ENCODE data around the gene OR10G7.

Gene OR10G7, protein sequence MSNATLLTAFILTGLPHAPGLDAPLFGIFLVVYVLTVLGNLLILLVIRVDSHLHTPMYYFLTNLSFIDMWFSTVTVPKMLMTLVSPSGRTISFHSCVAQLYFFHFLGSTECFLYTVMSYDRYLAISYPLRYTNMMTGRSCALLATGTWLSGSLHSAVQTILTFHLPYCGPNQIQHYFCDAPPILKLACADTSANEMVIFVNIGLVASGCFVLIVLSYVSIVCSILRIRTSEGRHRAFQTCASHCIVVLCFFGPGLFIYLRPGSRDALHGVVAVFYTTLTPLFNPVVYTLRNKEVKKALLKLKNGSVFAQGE

DNA sequence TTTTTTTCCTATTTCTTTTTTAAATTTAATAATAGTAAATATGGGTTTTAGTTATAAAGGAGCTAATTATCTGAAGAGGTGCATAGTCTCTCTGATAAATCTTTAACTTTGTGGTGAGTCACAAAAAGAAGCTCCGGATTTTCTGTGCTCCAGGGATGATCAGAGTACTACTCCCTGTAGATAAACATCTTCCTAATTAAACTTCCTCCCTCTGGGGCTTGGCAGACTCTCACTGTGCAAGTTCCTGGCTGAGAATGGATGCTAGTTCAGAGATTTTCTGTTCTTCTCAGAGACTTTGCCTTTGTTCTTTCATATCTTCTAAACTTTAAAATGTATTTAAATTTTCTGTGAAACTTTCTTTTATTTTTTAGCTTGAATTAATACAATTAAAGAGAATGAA is at the start of gene OR10G7:
OR10G7 (minus strand) TSS at position 72 of the 400 bp plus-strand sequence. CDS start 2,324 bp downstream, outside the sequence.
- no peak for DNase-seq (ENCODE audit: low spot score)

DNA sequence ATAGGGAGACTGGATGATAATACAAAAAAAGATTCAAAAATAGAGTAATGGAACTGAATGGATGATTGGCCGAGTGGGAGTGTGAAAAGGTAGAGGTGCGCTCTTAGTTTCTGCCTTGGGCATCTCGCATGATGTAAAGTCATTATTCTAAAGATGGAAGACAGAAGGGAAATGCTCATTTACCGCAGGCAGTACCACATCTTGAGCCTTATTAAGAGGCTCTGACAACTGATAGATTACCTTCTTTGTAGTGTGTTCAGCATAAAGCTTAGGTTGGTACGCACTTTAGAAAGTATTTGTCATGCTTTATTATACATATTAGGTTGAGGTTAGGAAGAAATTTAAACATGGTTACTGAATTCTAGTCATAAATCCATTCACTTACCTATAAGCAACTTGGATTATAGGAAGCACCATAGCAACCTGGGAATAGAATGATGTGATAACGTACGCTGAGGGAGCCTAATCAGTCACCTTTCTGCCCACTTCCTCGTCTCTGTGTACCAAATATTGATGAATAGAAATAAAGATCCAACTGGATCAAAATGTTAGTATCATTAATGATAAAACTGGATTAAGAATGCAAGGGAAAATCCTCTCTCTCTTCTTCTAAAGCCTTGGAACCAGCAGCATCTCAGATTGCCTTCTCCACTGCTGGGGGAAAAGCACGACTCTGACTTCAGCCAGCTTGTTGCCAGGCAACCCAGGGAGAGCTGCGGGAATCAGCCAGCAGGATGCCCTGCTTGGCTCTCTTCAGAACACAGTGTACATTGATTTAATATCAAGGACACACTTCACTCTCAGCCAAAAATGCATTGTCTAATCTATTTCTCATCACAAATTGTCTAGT is 45.1 kb upstream of the OR10G7 start:
- no peak for DNase-seq (ENCODE audit: low spot score)

DNA sequence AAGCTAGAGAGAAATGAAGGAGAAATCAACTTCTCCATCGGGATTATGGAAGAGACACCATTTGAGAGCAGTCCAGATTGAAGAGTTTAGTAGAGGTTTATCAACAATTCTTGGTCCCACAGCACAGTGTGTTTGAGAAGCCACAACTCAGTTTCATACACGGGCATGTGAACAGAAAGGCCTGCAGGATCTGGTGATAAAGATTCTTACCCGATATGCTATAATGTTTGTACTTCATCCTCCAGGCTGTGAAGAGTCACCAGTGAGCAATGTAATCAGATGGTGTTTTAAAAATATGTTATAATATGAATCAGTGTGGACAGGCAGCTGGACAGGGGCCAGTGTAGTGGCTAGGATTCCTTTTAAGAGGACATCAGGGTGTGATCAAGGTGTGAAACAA is 44.5 kb upstream of the OR10G7 start:
- DNase-seq (ENCODE audit: low spot score): peak; percentile 9

DNA sequence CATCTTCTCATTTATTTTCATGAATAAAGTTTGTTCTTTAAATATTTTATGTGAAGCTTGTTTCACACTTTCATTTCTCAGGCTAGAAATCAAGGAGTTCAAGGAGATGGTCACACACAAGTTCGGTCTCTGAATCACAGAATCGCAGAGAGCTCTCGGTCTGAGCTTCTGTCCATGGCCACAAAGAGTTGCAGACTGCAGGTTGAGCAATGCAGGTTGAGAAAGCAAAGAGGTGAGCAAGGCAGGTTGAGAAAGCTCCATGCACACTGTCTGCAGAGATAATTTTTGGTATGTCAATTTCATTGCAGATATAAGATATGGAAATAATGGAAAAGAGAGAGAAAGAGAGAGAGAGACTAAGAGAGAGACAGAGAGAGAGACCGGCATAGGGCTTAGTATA is 41.2 kb upstream of the OR10G7 start:
- no peak for DNase-seq (ENCODE audit: low spot score)

DNA sequence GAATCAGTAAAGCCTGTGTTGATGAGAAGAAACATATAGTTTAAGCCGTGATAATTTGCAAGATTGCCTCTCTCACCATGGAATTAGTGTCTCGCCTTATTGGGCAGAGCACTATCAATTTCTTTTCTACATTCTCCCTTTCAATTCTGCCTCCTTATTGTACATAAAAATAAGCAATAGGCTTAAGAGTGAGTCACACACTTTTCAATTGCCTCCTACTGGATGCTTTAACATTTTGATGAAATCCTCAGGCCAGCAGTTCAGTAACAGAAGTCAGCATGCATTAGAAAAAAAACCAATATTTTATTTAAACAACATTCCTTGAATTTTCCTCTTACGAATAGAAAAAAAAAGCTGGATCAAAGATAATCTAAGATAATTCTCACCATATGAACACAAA is 40.4 kb upstream of the OR10G7 start:
- DNase-seq (ENCODE audit: low spot score): no peak

DNA sequence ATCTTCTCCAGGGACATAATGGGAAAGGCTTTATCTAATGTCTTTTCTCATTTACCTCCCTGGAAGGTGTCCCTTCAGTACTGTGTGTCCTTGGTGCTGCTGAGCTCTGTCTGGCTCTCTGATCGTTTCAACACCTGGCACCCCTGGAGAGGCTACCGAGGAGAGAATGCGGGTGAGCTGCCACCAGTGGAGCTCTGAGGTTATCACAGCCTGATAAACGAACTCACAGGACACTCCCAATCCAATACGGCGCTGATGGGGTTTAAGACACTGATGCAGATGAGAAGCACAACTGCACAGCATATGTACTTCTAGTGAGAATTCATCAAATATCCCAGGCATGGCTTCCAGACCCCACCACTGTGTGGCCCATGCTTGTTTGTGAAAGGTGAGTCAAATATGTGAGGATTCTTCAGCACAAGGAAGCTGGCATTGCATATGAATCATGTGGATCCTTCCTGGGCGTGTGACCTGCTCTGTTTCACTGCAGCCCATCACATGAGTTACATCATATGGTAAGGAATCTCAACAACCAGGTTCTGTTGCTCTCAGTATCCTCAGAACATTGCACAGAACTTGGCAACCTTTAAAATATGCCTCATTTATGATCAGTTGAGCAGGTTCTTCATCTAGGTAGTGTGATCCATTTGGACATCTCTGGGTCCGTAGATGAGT is 39.3 kb upstream of the OR10G7 start:
- peak; percentile 8 for DNase-seq (ENCODE audit: low spot score)

DNA sequence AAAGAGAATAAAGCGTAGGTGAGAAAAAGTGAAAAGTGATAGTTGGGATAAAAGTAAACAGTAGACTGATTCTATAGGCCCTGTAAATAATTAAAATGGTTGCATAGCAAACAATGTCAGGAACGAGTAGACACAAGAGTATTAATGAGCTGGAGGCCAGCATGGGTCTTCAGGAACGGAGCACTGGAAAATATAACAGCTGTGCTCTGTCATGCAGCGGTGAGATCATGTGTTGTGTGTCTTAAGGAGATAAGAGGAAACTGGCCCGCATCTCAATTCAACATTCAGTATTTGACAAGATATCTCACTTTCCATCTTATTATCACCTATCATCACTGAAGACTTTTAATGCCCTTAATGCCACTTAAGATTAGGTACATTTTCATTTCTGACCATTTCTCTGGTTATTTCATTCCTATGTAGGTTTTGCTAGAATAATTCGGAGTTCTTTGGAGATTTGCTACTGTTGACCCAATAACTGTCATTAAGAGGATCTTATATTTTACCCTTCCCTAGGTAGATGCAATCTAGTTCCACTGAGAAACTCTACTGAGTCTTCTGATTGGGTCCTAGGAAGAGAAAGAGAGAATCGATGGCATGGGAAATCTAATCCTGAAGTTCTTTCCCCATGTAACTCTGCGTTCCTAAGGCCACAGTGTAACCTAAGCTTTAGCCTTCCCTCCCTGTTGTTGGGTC is 38.7 kb upstream of the OR10G7 start:
- no peak for DNase-seq (ENCODE audit: low spot score)

DNA sequence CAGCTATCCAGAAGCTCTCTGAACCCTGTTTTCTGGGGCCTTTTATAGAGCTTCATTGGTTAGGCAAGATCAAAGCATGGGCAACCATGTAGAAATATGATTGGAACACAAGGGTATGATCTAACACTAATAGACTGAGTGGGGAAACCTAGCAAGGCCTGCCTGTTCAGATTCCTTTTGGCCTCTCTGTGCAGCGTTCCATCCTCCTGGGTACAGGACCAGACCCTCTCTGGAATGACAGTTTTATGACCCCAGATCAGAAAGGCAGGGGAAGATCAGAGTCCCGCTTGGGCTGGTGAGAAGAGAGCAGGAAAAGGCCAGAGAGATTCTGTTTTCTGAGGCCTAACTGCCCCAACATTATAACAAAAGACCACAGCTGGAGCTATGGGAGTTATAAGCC is 37.5 kb upstream of the OR10G7 start:
- DNase-seq (ENCODE audit: low spot score): no peak

DNA sequence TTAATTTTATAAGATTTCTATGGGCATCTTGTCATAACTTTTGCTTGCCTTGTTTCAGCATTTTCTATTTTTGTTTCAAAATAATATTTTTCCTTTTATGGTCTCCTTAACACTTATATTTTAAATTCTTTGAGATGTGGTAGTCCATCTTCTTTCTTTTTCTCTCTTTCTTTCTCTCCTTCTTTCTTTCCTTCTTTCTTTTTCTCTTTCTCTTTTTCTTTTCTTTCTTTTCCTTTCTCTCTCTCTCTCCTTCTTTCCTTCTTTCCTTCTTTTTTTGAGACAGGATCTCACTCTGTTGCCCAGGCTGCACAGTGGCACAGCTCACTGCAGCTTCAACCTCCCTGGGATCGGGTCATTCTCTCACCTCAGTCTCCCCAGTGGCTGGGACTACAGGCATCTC is 36.1 kb upstream of the OR10G7 start:
- no peak for DNase-seq (ENCODE audit: low spot score)

DNA sequence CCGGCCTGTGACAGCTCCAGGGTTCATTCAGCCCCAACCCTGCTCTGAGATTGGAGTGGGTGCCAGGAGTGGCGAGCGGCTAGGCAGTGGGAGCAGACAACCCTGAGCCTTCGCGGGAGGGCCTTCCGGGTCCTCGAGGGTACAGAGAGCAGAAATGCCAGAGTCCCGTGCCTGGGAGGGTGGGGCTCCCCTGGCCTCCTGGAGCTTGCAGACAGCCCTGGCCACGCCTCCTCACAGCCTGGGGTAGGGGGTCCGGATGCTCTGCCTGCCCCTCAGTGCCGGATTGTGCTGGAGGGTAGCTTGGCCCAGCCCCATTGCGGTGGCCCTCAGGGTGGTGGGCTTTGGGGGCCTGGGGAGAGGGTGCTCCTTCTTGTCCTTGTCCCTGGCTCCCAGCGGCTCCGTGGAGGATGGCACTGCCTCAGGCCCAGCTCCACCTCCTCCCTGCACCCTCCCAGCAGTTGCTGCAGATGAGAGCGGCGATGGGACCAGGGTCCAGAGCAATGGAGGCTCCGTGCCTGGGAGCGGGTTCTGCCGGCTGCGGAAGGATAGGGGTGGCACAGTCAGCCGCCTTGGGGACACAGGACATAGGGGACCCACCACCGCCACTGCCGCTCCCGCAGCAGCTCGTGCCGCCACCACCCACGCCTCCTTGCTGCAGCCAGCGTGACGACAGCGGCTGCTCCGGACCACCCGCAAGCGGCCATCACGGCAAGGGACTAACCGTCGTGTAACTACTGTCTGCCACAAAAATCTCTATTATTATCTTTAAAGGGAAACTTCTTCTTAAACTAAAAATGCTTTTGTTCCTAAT is 34.9 kb upstream of the OR10G7 start:
- no peak for DNase-seq (ENCODE audit: low spot score)

DNA sequence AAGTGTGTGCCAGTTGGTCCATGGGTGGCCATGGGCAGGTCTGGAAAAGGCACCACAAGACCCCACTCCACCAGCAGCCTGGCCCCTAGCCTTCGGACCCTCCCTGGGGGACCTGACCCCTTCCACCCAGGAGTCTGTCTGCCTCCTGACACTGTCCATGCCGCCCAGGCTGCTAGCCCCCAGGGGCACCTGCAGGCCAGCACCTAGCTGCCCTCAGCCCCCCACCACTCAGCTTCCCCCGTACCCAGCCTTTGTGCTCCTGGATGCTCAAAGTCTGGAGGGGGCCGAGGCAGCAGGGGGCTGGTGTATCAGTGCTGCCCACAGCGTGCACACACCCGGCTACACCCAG is 34.3 kb upstream of the OR10G7 start:
- no peak for DNase-seq (ENCODE audit: low spot score)

DNA sequence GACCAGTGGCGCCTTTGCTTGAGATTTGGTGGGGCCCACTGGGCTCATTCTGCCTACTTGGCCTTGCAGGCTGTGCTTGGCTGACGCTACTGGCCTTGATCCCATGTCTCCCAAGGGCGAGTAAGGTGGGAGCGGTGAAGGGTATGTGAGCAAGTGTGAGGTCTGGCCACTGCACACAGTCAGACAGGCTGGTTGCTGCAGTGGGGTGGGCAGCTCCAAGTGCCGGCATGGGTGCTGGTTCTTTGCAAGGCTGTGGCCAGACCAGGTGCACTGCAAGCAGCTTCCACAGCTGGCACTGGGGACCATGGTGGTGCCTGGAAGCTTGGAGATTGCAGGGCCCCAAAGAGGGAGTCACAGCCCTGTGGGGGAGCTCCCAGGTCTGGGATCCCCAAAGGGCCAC is 33.4 kb upstream of the OR10G7 start:
- DNase-seq (ENCODE audit: low spot score): no peak

DNA sequence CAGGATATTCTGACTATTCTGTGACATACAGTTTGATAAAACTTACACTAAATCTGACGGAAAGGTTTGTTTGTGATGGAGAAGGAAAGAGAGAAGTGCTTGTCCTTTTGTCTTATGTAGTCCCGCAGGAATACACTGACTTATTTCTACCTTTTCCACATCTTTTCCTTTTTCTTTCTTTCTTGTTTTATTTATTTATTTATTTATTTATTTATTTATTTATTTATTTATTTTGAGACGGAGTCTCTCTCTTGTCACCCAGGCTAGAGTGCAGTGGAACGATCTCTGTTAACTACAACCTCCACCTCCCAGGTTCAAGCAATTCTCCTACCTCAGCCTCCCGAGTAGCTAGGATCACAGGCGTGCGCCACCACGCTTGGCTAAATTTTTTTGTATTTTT is 31.0 kb upstream of the OR10G7 start:
- DNase-seq (ENCODE audit: low spot score): no peak

DNA sequence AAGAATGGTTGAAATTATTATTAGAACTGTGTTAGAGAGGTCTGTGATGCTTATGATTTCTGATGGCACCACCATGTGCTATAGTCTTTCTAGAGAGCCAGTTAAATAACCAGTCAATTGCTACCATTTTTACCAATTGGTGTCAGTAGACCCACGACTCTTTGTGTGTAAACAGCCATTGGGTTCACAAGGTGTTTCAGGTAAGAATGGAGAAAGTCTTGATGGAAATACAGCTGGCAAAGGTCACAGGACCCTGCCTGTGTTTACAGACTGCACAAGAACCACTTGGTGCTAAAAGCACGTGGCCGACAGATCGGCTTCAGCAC is 30.5 kb upstream of the OR10G7 start:
- no peak for DNase-seq (ENCODE audit: low spot score)

DNA sequence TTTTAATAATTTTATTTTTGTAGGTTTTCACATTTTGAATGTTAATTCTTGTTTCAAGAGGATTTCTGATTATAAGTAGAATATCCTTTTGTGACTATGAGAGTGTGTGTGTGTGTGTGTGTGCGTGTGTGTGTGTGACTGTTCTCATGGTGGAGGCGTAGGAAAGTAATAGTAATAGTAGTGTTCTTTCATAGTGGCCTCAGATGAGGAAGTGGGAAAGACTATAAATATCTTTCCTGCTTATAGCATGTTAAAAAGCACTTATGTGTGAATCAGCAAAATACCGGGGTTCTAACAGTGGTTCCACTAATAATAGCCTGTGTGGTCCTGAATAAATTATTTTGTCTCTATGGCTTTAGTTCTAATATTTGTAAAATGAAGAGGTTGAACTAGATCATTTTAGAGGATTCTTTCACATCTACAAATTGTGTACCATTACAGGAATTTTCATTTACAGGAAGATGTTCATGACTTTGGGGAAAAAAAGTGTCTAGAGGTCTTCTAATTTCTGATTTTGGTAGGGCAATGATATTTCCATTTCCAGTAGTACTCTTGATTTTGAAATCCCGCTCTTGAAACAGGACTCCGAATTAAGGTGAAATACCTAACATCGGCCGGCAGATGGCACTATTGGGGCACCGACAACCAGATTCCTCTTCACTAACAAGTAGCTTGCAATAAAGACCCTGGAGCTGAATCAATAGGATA is 29.9 kb upstream of the OR10G7 start:
- DNase-seq (ENCODE audit: low spot score): peak; percentile 63

DNA sequence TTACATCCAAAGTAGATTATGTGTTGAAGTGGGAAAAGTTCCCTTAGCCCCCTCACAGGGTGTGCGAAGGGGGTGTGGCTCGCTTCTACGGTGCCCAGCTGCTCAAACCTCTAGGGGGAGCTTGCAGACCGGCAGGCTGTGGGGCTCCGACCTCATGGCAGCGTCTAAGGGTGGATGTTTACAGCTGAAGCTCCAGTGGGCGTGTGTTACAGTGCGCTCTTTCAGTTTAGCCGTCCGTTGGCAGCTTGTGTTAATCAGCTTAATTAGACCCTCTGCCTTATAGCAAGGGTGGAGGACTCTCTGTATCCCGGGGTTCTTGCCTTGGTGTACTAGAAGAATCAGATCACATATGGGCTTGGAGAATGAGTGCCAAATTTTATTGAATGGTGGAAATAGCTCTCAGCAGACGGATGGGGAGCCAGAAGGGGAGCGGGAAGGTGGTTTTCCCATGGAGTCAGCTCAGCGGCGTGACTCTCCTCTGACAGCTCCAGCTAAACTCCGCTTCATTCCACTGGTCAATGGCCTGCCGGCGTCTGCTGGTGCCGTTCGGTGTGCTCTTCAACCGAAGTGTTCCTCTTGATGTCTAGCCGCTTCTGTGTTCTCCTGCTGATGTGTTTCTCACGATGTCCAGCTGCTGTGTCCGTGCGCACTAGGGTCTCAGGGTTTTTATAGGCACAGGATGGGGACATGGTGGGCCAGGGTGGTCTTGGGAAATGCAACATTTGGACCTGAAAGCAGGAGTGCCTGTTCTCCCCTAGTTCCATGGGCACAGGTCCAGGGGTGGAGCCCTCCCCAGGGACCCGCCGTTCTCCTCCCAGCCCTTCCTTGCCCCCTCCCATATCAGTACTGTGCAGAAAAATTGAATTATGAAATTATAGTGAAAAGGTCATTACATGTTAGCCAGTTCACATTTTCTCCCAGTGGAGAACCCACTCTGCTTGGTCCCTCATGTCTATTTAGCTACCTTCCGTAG is 28.6 kb upstream of the OR10G7 start:
- DNase-seq (ENCODE audit: low spot score): peak; percentile 70

DNA sequence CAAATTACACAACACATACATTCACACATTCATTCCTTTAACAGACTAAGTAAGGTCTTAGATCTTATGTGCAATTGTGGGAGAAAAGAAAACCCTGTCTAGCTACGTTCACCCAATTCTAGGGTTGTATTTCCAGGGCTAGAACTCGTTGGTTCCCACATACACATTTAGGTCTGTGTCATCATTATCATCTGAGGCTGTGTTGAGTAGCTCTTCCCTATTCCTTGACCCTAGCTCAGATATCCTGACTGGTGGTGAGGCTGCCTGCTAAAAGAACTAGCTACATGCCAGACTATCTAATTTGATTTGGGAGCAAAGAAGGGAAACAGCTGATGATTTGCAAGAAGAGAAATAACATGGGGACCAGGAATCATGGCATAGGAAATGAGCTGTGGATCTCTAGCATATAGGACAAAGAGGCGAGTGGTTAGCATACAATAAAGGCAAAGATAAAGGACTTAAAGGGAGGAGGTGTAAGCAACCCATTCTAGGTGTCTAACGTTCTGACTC is 27.5 kb upstream of the OR10G7 start:
- DNase-seq (ENCODE audit: low spot score): no peak

DNA sequence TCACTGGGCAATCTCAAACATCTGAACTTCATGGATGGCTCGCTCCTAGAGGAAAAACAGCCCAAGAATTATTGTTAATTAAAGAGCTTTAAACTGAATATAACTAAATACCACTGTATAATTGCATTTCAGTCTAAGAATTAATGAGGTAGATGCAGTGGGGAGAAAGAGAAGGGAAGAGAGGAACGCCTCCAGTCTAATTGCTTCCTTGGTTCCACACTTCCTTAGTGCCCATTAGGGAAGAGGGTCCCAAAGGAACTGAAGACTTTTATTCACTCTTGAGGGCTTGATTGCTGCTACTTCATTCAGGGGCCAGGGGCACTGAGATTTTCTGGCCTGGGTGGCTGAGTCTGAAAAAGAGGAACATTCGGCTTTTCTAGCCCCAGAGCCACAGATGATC is 11.8 kb upstream of the OR10G7 start:
- DNase-seq (ENCODE audit: low spot score): no peak

DNA sequence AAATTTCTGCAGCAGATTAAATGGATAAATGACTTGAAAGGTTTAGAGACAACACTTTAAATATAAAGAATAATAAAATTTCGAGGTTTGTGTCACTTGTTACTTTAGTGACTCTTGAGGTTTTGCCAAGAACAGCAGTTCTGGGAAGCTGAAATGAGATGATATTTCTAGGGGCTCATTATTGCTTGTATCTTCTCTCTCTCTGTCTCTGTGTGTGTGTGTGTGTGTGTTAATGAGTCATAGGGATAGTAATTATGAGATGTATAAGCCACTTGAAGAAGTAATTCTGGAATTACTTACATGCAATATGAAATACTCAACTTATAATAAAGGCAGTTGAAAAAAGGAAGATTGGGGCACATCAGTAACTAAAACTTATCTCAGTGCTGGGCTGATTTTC is 9.6 kb upstream of the OR10G7 start:
- no peak for DNase-seq (ENCODE audit: low spot score)

DNA sequence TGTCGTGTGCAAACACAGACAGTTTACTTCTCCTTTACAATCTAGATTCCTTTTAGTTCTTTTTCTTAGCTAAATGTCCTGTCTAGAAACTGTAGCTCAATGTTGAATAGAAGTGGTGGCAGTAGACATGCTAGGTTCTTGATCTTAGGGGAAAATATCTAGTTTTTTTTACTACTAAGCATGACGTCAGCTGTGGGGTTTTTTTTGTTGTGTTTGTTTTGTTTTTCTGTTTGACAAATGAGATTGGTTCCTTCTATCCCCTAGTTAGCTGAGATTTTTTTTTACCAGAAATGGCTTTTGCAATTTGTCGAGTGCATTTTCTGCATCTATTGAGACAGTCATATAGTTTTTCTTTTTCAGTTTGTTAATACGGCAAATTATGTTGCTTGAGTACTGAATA is 2.3 kb upstream of the OR10G7 start:
- DNase-seq (ENCODE audit: low spot score): no peak
